MCF 10A (cell line): ENCODE data around the gene GBE1. TPM values are rescaled to one million over a fixed set of nuclear protein-coding genes. Genes with fewer than 3 reads are reported as not detected.

ENCODE experiments used
- BruUV-seq: library from RNA; stranded (reverse); fragments of 400-500 nt; replicated peaks from 2 replicates; lab custom pipeline; 2021; lab: Mats Ljungman, UMichigan
- CTCF ChIA-PET: fragments of 300-600 bp; sonication (Branson Sonifier 250); formaldehyde crosslinking; extraction: SDS; loops from one replicate; lab custom pipeline; 2021; ENCODE audit warnings: antibody characterized with exemption, inconsistent platforms; lab: Yijun Ruan, JAX
- POLR2A ChIA-PET: fragments of 300-600, 350-650 bp; sonication (Branson Sonifier 250); formaldehyde crosslinking; extraction: SDS; loops from one replicate; lab custom pipeline; 2020; ENCODE audit warnings: antibody characterized with exemption, inconsistent platforms; lab: Yijun Ruan, JAX
- DNase-seq: peaks from one replicate; pipeline ENCODE4 v3.0.0-alpha.2; 2018; ENCODE audit not compliant: unreplicated experiment
- H3K27ac Mint-ChIP-seq: one replicate; pipeline ENCODE4 v1.8.0; 2022; ENCODE audit warnings: mild to moderate bottlenecking, low read depth, mixed read lengths; ENCODE audit not compliant: unreplicated experiment
- H3K27me3 Mint-ChIP-seq: one replicate; pipeline ENCODE4 v1.8.0; 2022; ENCODE audit warnings: mixed read lengths; ENCODE audit not compliant: insufficient read depth, unreplicated experiment
- H3K36me3 Mint-ChIP-seq: one replicate; pipeline ENCODE4 v1.8.0; 2022; ENCODE audit warnings: mild to moderate bottlenecking, moderate library complexity, mixed read lengths; ENCODE audit not compliant: insufficient read depth, unreplicated experiment
- H3K4me1 Mint-ChIP-seq: one replicate; pipeline ENCODE4 v1.8.0; 2022; ENCODE audit warnings: mixed read lengths; ENCODE audit not compliant: insufficient read depth, unreplicated experiment
- H3K4me3 Mint-ChIP-seq: one replicate; pipeline ENCODE4 v1.8.0; 2022; ENCODE audit warnings: mild to moderate bottlenecking, moderate library complexity, mixed read lengths; ENCODE audit not compliant: unreplicated experiment
- H3K9me3 Mint-ChIP-seq: one replicate; pipeline ENCODE4 v1.8.0; 2022; ENCODE audit warnings: mixed read lengths; ENCODE audit not compliant: unreplicated experiment
- CTCF ChIP-seq: fragments of 200-600 bp; IDR thresholded peaks from one replicate; pipeline ENCODE4 v1.8.0; 2022; ENCODE audit warnings: antibody characterized with exemption, mild to moderate bottlenecking; ENCODE audit not compliant: unreplicated experiment
- intact Hi-C: fragments of 100-400 bp; cut with micrococcal nuclease; formaldehyde crosslinking; loops from 2 replicates; pipeline ENCODE4 v1.14.1; 2022
- total RNA-seq: library from RNA; stranded (reverse); gene quantifications from 2 replicates; pipeline ENCODE4 v1.2.3, GENCODE V29; 2022

The GBE1 gene
- total RNA-seq, 1 experiment from 2014 or later = 41.8 TPM

DNA sequence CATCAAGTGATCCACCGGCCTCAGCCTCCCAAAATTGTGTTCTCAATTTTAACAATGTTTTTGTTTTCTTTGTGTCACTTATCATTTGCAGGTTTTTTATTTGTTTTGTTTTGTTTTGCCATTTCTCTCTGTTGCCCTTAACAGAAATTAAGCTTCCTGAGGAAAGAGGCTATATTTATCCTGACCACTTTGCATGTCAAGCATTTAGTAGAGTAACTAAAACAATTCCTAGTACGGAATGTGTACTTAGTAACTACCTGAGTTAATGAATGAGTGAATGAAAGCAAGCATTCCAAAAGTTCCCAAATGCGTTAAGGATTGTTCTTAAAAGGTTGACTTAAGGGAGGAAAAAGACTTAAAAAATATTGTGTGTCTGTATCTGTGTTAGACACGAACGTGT lies 193.1 kb downstream of the GBE1 start:
- POLR2A ChIA-PET = no interaction called here

DNA sequence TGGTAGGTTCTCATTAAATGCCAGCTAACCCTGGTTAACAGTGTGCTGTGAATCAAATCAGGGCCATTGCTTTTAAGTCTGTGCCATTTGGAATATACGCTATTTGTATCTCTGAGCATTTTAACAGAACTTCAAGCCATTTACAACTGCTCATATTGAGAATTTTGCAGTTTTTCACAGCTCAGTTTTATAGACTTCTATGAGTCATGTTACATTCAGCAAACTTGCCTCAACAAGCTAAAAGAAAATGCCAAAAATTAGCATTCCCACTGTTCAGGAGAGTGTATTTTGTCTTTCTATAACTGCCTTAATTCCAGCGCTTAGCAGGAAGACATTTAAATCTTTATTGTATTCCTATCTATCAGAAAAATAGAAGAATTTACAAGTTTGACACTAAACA lies 196.4 kb downstream of the GBE1 start:
- CTCF ChIA-PET = interaction anchor here (0.7 kb wide), 1 partner anchor 16 kb away, joined by 4 read pairs; no protein-coding TSS in a partner anchor
- no peak overlapping the region for H3K27ac Mint-ChIP-seq

More for the DNA sequence above, 193.1 kb downstream of the GBE1 start:
- BruUV-seq = no TSS peak
- H3K36me3 Mint-ChIP-seq = no peaks in the 10 kb centered on the region
- CTCF ChIA-PET = interaction anchor here (0.6 to 1.9 kb wide), 3 partner anchors 13 to 1934 kb away, joined by 3 to 4 read pairs (median 3); no protein-coding TSS in a partner anchor
- intact Hi-C loops = no loop called here
- H3K4me1 Mint-ChIP-seq = peaks cover 4% of the 10 kb centered on the region
- no peaks in the 10 kb centered on the region for H3K27me3 Mint-ChIP-seq
- no peak overlapping the region for H3K27ac Mint-ChIP-seq
- H3K4me3 Mint-ChIP-seq = no peak overlapping the region
- H3K9me3 Mint-ChIP-seq = no peaks in the 10 kb centered on the region
- no peak for DNase-seq
- no peak for TF ChIP-seq CTCF

DNA sequence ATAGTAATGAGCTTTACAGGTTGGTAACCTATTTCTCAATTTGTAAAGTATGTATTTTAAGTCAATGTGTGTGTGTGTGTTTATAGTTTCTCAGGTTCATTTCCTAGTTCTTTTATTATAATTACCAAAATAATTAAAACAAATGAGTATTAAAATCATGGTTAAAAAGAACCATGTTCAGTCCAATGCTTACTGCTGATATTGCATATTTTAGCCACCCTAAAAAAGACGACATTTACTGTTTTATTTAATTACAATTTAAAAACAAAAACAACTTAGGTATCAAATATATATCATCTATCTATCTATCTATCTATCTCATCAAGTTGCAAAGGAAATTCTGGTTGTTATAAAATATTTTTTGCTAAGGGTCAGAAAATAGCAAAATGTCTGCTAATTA lies 203.3 kb downstream of the GBE1 start:
- intact Hi-C loops = no loop called here
- Mint-ChIP-seq H3K9me3 (no peaks in the 10 kb centered on the region), H3K27me3 (no peaks in the 10 kb centered on the region), H3K27ac (no peak overlapping the region), H3K4me1 (peaks cover 7% of the 10 kb centered on the region), H3K4me3 (no peak overlapping the region), H3K36me3 (peaks cover 5% of the 10 kb centered on the region)
- no peak for DNase-seq
- BruUV-seq = no TSS peak
- TF ChIP-seq CTCF = no peak
- ChIA-PET CTCF (no interaction called here), POLR2A (no interaction called here)

More for the DNA sequence above, 196.4 kb downstream of the GBE1 start:
- no peaks in the 10 kb centered on the region for H3K36me3 Mint-ChIP-seq
- no peaks in the 10 kb centered on the region for H3K27me3 Mint-ChIP-seq
- H3K4me3 Mint-ChIP-seq = no peak overlapping the region
- DNase-seq = no peak
- TF ChIP-seq CTCF = no peak
- intact Hi-C loops = no loop called here
- H3K9me3 Mint-ChIP-seq = no peaks in the 10 kb centered on the region
- peaks cover 4% of the 10 kb centered on the region for H3K4me1 Mint-ChIP-seq
- BruUV-seq = no TSS peak
- POLR2A ChIA-PET = interaction anchor here (0.6 kb wide), 1 partner anchor 16 kb away, joined by 3 read pairs; no protein-coding TSS in a partner anchor

- Mint-ChIP-seq H3K36me3 (peaks cover 5% of the 10 kb centered on the region), H3K9me3 (no peaks in the 10 kb centered on the region), H3K4me1 (peaks cover 7% of the 10 kb centered on the region), H3K27ac (no peak overlapping the region), H3K4me3 (no peak overlapping the region), H3K27me3 (no peaks in the 10 kb centered on the region)
- intact Hi-C loops = no loop called here
- ChIA-PET POLR2A (no interaction called here), CTCF (no interaction called here)
- no peak for DNase-seq
- no peak for TF ChIP-seq CTCF
- BruUV-seq = no TSS peak
Observed at GRCh38 chr3:81554801-81555200, 206.6 kb downstream of the GBE1 start.
